IPS DF 19.7 (cell line): ENCODE measurements around the gene ANTXR2.

Source experiments
- DNase-seq: peaks from one replicate; pipeline ENCODE4 v3.0.0-alpha.2; 2013; ENCODE audit warnings: low read depth, low spot score

ANTXR2 gene

DNA sequence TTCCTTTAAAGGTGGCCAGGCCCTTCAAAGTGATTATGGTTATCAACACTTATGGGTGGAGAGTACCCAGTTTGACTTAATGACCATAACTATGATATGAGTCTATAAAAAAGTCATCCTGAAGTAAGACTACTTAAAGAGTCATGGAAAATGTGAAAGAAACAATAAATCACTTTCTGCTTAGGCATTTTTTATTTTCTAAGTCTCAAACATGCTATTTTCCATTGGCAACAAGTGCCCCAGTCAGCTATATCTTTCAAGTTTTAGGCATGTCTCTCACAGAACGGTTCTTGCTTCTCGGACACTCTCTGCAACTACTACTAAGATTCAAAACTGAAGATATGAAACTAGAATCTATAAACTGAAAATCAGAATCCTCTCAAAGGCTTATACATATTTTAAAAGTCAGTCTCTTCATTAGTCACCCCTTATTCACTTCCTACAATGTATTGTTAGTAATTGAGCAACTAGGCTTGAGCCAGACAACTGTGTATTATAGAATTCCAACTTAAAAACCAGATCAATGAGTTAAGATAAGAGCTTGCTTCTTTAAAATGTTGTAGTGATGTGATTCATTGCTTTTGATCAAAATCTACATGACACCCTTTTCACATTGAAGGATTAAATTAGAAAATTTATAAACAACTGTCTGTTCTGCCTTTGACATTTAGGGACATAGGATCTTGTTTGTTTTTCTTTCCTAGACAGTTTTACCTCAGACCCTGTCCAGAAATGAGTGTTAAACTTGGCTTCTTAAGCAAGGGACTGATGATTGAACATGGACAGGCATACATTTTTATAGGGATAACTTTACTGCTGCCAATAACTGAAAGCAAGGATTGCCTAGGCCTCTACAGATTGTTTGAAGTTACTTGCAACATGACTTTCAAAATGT, 2.9 kb downstream of the ANTXR2 start:
- DNase-seq: no peak

- no peak for DNase-seq
These were observed 3.8 kb downstream of the ANTXR2 start for GRCh38 chr4:80069108-80069836.

- no peak for DNase-seq
These were observed 7.4 kb downstream of the ANTXR2 start for GRCh38 chr4:80065601-80066000.

DNA sequence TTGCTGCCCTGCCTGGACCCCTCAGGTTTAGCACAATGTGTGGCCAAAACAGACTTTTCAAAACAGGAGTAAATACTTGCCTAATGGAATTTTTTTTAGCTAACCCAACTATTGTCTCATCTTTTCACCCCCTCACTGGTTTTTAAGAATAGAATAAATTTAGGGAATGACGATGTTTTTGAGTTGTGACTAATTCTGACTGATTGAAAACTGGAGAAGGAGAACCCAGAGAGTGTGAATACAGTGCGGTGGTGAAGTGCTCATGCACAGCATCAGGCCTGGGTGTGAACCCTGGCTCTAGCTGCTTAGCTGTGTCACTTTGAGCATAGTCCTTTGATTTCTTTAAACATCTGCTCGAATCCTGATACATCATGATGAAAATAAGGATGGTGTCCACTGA, 10.5 kb downstream of the ANTXR2 start:
- DNase-seq: no peak

GRCh38 chr4:80060804-80061203, 12.2 kb downstream of the ANTXR2 start:
- no peak for DNase-seq

DNA sequence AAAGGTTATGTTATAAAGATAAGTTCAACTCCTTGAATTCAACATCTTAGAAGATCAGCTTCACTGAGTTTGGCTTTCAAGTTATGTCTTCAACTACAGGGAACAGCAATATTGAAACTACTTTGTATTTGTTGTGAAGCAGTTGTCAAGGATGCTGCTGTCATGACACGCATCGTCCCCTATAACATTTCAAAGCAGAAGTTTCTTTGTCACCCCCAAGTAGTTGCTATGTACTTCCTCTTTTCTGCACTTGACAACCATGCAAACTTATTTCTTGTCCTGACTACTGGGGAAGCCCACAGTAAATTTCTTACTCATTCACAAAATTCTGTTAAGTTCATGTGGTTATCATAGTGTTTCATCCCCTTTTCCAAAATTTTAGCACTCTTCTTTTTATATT, 14.3 kb downstream of the ANTXR2 start:
- DNase-seq: no peak

GRCh38 chr4:80054375-80054774, 18.7 kb downstream of the ANTXR2 start:
- no peak for DNase-seq

- DNase-seq: no peak
These were observed 19.7 kb downstream of the ANTXR2 start for GRCh38 chr4:80053140-80053910.

DNA sequence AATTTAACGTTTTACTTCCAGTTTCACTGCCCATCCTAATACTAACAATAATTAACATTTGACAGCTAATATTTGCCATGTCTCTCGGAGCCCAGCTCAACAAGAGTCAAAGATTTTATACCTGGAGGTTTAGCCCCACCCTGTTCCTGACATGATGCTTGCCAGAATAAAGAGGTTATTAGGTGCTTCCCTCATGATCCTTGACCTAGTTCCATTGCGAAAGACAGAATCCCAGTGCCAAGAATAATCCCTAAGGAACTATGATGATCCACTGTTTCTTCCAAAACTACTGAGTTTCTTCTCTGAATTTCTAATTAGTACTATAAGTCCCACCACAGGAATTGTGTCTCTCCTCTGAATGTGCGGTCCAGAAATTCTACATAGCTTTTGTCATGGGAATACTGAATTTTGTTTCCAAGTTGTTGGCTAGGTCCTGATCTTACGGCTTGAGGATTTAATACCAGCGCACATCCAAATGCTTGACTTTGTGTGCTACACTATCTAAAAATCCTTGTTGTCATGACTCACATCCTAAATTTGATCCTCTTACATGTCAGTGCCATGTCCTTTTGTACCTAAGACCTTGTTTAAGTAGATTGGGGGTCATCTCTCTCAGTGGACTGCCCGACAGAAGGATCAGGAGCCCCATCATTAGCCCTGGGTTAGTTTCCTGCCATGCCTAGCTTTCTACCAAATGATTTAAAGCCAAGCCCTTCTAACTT, 23.1 kb downstream of the ANTXR2 start:
- no peak for DNase-seq

GRCh38 chr4:80049402-80049801, 23.6 kb downstream of the ANTXR2 start:
- DNase-seq: no peak

DNA sequence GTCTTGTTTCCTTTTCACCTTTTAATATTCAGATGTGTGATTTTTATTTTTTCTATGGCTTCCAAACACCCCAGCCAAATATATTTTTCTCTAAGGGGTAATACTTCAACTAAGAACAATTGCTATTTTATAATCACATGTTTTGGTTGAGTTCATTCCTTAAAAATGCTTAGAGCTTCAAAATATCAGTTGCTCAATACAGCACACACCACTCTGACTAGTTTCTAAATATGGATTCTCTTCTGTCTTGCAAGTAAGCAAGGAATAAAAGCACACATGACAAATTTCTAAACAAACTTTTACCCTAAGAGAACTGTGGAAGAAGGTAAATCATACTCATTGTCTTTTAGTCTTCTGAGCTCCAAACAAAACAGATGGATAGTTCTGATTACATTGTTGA, 27.2 kb downstream of the ANTXR2 start:
- DNase-seq: no peak

DNA sequence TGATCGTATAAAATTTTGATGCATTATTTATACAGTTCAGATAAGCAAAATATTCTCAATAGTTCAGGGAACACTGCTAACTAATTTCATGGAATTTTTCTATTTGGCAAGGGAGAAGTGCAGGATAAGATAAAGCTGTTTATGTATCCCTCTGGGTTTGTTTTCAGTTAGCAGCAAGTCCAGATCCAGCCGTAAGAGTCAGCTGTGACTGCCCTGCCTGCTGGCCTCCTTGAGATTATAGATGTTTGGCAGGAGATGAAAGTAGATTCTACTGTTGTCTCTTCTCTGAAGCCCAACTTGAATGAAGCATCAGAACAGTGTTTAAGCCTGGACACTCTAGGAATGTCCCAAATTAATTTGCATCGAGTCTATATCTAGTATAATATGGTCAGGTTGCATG, 29.5 kb downstream of the ANTXR2 start:
- no peak for DNase-seq

- DNase-seq: no peak
These were observed 30.2 kb downstream of the ANTXR2 start for GRCh38 chr4:80042821-80043220.

DNA sequence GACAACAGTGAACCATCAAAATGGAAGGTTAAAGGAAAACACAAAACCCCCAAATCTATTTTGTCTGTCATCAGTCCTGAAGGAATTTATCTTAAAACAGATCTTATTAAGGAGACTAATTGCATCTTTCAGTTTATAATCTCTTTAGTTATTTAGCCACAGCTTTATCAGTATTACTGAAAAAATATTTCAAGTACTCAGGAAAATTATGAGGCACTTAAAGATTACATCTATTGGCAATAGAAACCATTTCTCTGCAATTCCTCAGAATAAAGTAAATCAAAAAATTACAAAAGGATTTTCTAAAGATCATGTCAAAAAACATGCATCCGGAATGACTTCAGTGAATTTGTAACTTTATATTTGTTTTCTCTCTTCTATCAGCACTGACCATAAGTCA, 35.2 kb downstream of the ANTXR2 start:
- no peak for DNase-seq

GRCh38 chr4:80036949-80037685, 35.9 kb downstream of the ANTXR2 start:
- no peak for DNase-seq

DNA sequence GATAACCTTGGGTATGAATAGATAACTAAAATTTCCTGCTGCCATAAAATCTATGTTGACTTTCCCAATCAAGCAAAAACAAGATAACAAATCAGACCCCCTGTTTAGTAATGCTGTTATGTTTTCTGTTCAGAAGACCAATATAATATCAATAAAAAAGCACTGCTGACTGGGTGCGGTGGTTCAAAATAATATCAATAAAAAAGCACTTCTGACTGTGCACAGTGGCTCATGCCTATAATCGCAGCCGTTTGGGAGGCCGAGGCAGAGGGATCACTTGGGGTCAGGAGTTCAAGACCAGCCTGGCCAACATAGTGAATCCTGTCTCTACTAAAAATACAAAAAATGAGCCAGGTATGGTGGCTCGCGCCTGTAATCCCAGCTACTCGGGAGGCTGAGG, 36.7 kb downstream of the ANTXR2 start:
- no peak for DNase-seq

DNA sequence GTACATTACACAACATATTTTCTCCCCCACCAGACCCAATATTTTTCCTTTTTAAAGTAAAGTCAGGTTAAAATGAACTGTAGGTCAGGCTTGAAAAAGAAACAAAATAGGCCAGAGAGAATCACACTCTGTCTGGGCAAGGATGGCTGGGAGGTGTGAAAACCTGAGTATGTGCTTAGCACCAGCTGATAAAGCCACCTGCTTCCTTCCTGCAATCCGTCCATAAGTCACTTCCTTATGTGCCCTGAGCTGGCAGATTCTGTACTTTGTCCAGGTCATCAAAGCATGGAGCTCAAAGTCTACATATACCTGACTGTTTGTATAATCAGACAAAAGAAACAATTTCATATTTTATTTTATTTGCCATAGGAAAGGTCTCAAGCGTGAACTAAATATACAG, 37.7 kb downstream of the ANTXR2 start:
- DNase-seq: no peak

- no peak for DNase-seq
These were observed 39.4 kb downstream of the ANTXR2 start for GRCh38 chr4:80033581-80033980.

DNA sequence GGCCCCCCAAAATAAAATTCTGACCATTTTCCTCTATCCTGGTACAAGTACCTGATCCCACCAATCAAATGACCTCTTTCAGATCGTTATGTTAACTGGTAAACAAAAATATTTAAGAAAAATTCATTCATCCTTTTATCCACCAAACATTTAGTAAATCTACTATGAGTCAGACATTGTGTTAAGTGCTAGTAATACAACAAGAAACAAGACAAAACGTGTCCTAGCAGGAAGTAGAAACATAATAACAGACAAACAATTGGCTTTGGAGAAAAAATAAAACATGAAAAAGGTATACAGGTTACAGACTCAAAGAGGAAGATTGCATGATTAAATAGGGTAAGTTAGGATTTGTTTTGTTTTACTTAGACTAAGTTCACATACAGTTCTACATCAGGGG, 43.7 kb downstream of the ANTXR2 start:
- DNase-seq: no peak

DNA sequence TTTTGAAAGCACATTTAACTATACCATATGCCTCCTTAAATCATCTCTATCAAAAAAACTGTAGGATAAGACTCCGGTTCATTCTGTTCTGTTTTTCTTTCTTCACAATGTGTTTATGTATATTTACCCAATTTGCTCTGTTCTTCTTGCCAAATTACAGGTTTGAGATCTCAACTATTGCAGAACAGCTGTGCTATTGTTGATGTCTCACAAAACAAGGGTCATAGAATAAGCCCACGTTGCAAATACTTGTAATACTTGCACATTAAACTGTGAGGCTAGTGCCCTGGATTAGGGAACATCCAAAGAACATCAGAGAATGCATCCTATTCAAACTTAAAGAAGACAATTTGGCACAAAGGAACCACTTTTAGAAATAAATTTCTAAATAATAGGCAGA, 45.4 kb downstream of the ANTXR2 start:
- no peak for DNase-seq

DNA sequence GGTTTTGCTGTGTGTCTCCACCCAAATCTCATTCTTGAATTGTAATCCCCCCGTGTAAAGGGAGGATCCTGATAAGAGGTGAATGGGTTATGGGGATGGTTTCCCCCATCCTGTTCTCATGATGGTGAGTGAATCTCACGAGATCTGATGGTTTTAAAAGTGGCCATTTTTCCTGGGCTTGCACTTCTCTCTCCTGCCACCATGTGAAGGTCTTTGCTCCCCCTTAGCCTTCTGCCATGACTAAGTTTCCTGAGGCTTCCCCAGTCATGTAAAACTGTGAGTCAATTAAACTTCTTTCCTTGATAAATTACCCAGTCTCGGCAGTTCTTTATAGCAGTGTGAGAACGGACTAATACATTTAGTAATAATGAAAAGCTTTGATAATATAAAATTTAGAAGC, 46.9 kb downstream of the ANTXR2 start:
- DNase-seq: no peak
